K562 (cell line): ENCODE data around the gene TPX2. TPM values are rescaled to one million over a fixed set of nuclear protein-coding genes. Genes with fewer than 3 reads are reported as not detected.

Source experiments
- ADNP ChIP-seq: fragments of 200-800 bp; sonication (Bioruptor generic); IDR thresholded peaks from 2 replicates; pipeline ENCODE4 v1.6.1; 2016; ENCODE audit warnings: missing genetic modification characterization, missing compliant biosample characterization
- DACH1 ChIP-seq: fragments of 450-650 bp; IDR thresholded peaks from 2 replicates; pipeline ENCODE4 v1.6.1; 2018; ENCODE audit not compliant: partially characterized antibody
- EP300 ChIP-seq: IDR thresholded peaks from 2 replicates; pipeline ENCODE4 v1.6.1; 2012; ENCODE audit warnings: low read length, improper control_type of control experiment
- ETS2 ChIP-seq: IDR thresholded peaks from 2 replicates; pipeline ENCODE4 v1.6.1; 2016; ENCODE audit warnings: borderline replicate concordance, missing genetic modification characterization, mild to moderate bottlenecking, moderate library complexity, missing compliant biosample characterization; ENCODE audit not compliant: poor library complexity, severe bottlenecking
- LCOR ChIP-seq: sonication (generic); formaldehyde crosslinking; IDR thresholded peaks from 2 replicates; pipeline ENCODE4 v1.8.0; 2022; ENCODE audit warnings: mild to moderate bottlenecking, missing genetic modification reagents
- MAX ChIP-seq: sonication (generic); formaldehyde crosslinking; IDR thresholded peaks from 2 replicates; pipeline ENCODE4 v1.9.0; 2022; ENCODE audit warnings: mild to moderate bottlenecking, missing genetic modification reagents
- SLC30A9 ChIP-seq: fragments of 250-450 bp; sonication (Bioruptor Pico); IDR thresholded peaks from 2 replicates; pipeline ENCODE4 v1.8.0; 2022; ENCODE audit warnings: mild to moderate bottlenecking, moderate library complexity
- SNRNP70 ChIP-seq: fragments of 200-400 bp; formaldehyde crosslinking; optimal IDR thresholded peaks from 2 replicates; pipeline ENCODE3; 2017; ENCODE audit warnings: low read depth, low read length
- XRCC4 ChIP-seq: IDR thresholded peaks from one replicate; pipeline ENCODE4 v1.6.1; 2011; ENCODE audit not compliant: insufficient read depth, insufficient read length; ENCODE audit errors: extremely low read depth
- ZBTB43 ChIP-seq: sonication (generic); formaldehyde crosslinking; IDR thresholded peaks from 2 replicates; pipeline ENCODE4 v1.8.0; 2023; ENCODE audit warnings: mild to moderate bottlenecking, missing genetic modification reagents
- ZFP36 ChIP-seq: fragments of 150-350 bp; IDR thresholded peaks from 2 replicates; pipeline ENCODE4 v1.6.1; 2018; ENCODE audit warnings: low read length, low read depth; ENCODE audit not compliant: partially characterized antibody
- ZFP91 ChIP-seq: sonication (generic); formaldehyde crosslinking; IDR thresholded peaks from 2 replicates; pipeline ENCODE4 v1.8.0; 2022; ENCODE audit warnings: mild to moderate bottlenecking, missing genetic modification reagents
- ZNF407 ChIP-seq: fragments of 450-650 bp; IDR thresholded peaks from 2 replicates; pipeline ENCODE4 v1.6.1; 2016; ENCODE audit warnings: low read depth
- ZNF584 ChIP-seq: fragments of 200-800 bp; sonication (Bioruptor generic); IDR thresholded peaks from 2 replicates; pipeline ENCODE4 v1.6.1; 2016; ENCODE audit warnings: low read depth, mild to moderate bottlenecking, missing genetic modification characterization, missing compliant biosample characterization
- polyA plus RNA-seq, 8 experiments: library from polyadenylated mRNA; depleted of rRNA in 4 of 8; stranded (reverse) in 5 of 8; unstranded in 3 of 8; fragments of >200 nt; fragmentation: Nextera tagmentation in 2 of 8; fragmentation: Illumina TruSeq in 1 of 8; extraction: Ambion mirVana in 2 of 8; extraction: Trizol in 1 of 8; gene quantifications; 2 replicates each; pipeline versions ENCODE4 v1.2.1 to v1.2.3, GENCODE V29; 2011 to 2014; ENCODE audit warnings: inconsistent platforms in 1 of 8, missing spikeins in 1 of 8
- total RNA-seq, 7 experiments: library from RNA; depleted of rRNA in 6 of 7; stranded (reverse); fragments of >200 nt in 6 of 7; fragmentation: Illumina TruSeq in 2 of 7; extraction: Trizol in 2 of 7; gene quantifications; 2 replicates each; pipeline versions ENCODE4 v1.2.1 to v1.2.3, GENCODE V29; 2011 to 2021; ENCODE audit warnings: low replicate concordance in 1 of 7

The TPX2 gene
- total and polyA plus RNA-seq, 9 of the 15 experiments (the other 6 are each of a cell fraction or from before 2014, with no cell fraction given): 48.0 to 241 (median 133) TPM

GRCh38 chr20:31722257-31723068 is 16.6 kb upstream of the TPX2 start, which contains the start of gene BCL2L1 (continued):
- no peak for TF ChIP-seq ZNF407
- no peak for TF ChIP-seq SLC30A9 (CRISPR knock-in tag)
- no peak for TF ChIP-seq ETS2 (tag)
- no peak; the same call in 1 of the 2 replicates for TF ChIP-seq EP300
- TF ChIP-seq MAX: peak; percentile 29; the same call in 1 of the 2 replicates
- TF ChIP-seq LCOR (CRISPR knock-in tag): no peak
- TF ChIP-seq XRCC4: no peak
- TF ChIP-seq ZFP91 (CRISPR knock-in tag): no peak
- TF ChIP-seq ADNP (tag): no peak
- no peak for TF ChIP-seq ZNF584 (CRISPR knock-in tag)
- TF ChIP-seq SNRNP70: no peak
- TF ChIP-seq ZFP36: no peak
- no peak for TF ChIP-seq ZBTB43 (CRISPR knock-in tag)
- no peak for TF ChIP-seq DACH1
